RPMI7951 (cell line): ENCODE results near the gene CYFIP1. TPM values are rescaled to one million over a fixed set of nuclear protein-coding genes. Genes with fewer than 3 reads are reported as not detected.
"Not testable (repeated sequence)": the region's sequence is repeated elsewhere in the genome, so short reads cannot be mapped to it uniquely, and the experiment has no call there.

ENCODE experiments used
- DNase-seq: peaks from one replicate; pipeline ENCODE4 v3.0.0-alpha.2; 2012; ENCODE audit warnings: low read depth
- total RNA-seq: library from RNA; depleted of rRNA; stranded (reverse); fragments of >200 nt; shearing (Covaris generic); gene quantifications from 2 replicates; pipeline ENCODE4 v1.2.3, GENCODE V29; 2014; rRNA removed

Gene CYFIP1
- total RNA-seq = 89.6 and 91.8 TPM in 2 replicates

- peak; percentile 88 for DNase-seq
These were observed at the start of gene CYFIP1 for GRCh38 chr15:22980189-22981050. Gene CYFIP1, minus strand, starts transcription at chr15:22980368. Its CDS starts 33,083 bp downstream, at chr15:22947285.

GRCh38 chr15:23026218-23026617 is 46.0 kb upstream of the CYFIP1 start:
- no peak for DNase-seq

DNA sequence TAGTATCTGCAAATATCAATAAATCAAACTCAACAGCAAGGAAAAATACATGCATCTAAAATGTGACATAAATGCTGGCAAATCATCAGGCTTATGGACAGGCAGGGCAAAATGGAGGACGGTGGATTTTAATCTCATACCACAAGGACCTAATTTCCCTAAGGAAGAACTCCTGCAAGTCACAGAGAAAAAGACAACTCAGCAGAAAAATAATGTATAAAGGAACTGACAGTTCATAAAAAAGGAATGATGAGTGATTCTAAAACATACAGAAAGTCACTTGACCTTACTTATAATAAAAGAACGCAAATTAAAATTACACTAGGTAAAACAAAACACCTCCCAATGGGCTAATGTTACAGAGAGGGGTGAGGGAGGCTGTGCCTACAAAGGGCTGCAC is 42.0 kb upstream of the CYFIP1 start:
- DNase-seq = no peak

DNA sequence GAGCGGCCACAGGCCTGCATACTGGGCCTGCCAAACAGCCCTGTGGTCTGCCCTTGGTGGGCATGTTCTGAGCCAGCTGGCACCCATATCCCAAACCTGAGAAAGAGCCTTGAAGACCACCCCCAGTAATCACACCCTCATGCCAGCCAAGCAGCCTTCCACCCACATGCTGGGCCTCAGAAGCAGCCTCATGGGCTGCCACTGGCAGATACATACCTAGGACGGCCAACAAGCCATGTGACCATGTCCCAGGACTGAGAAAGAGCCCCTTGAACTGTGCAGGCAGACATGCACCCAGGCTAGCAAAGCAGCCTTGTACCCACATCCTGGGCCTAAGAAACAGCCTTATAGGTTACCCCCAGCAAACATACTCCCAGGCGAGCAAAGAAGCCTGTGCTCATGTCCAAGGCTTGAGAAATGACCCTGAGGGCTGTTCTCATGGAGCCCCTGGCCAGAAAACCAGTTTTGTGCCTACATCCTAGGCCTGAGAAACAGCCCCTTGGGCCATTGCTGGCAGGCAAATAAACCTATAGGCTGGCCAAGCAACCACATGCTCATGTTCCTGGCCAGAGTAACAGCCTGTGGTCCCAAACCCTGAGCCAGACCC is 34.3 kb upstream of the CYFIP1 start:
- DNase-seq = no peak

GRCh38 chr15:23013681-23014080 is 33.5 kb upstream of the CYFIP1 start:
- no peak for DNase-seq

GRCh38 chr15:23012616-23013015 is 32.4 kb upstream of the CYFIP1 start:
- not testable (repeated sequence) for DNase-seq

GRCh38 chr15:23003736-23004135 is 23.6 kb upstream of the CYFIP1 start:
- DNase-seq = no peak

GRCh38 chr15:23002920-23003319 is 22.8 kb upstream of the CYFIP1 start:
- DNase-seq = no peak

DNA sequence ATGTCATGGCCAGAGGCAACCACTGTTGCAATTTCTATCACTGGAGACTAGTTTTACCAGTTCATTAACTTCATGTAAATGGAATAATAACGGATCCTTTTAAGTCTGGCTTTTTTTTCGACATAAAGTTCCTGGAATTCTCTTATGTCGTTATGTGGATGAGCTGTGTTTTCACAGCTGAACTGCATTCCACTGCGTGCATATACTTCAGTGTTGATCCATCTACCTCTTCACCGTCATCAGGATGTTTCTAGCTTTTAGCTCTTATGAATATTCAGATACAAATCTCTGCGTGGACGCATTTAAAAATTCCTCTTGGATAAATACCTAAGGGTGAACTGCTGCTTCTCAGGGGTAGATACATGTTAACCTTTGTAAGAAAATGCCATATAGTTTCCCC is 15.6 kb upstream of the CYFIP1 start:
- DNase-seq = no peak

DNA sequence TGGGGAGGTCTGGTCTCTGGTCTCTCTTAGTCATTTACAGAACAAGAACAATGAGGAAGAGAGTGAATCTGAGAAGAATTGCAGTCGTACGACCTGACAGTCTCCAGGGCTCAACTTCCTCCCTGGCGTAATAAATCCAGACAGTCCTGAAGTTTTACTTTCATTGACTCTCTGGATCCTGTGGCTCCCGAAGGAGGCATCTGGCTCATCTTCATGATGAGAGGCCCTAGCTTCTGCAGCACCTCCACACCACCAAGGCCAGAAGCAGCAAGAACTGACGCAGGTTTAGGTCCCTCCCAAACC is 11.8 kb upstream of the CYFIP1 start:
- DNase-seq = no peak

DNA sequence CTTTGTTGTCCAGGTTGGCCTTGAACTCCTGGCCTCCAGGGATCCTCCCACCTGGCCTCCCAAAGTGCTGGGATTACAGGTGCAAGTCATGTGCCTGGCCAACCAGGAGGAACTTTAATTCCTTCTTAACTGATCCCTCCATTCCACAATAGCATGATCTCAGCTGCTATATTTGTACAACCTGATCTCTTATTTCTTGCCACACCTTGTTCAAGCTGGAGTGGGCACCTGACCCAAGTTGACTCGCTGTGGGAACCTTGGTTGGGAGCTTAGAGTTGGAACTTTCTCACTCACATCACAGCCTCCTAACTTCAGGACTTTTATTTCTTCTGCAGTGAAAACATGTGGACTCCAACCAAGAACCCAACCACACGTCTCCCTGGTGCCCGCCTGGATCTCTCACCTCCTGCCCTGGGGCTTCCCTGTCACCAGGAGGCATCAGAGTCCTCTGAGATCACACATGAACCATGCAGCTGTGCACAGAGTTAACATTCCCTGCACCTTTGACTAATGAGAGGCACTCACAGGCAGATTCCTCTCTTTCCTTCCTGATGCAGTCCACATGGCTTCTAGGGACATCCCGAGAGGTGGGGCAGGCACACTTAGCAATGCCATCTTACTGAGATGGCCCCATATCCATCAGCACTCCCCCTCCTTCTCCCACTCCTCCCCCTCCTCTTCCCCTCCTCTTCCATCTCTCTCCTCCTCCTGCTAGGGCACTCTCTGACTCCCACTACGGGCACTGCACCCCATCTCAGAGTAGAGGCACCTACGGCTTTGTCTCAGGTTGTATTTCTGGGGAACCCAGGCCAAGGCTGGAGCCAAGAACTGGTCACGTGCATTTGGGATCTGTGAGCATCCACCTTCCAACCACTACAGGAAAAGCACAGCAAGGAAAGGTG is 9.7 kb upstream of the CYFIP1 start:
- DNase-seq = peak; percentile 41

DNA sequence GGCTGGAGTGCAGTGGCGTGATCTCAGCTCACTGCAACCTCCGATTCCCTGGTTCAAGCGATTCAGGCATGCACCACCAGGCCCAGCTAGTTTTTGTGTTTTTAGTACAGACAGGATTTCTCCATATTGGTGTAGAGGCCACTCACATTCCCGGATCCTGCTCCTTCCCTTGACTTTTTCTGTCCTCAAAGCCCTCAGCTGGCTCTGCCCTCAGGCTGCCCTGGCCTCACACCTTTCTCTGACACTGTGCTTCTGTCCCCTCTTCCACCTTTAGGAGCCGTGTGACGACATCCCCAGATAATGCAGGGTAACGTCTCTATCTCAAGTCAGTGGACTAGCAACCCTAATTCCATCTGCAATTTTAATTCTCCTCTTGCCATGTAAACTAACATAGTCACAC is 8.6 kb upstream of the CYFIP1 start:
- DNase-seq = no peak

DNA sequence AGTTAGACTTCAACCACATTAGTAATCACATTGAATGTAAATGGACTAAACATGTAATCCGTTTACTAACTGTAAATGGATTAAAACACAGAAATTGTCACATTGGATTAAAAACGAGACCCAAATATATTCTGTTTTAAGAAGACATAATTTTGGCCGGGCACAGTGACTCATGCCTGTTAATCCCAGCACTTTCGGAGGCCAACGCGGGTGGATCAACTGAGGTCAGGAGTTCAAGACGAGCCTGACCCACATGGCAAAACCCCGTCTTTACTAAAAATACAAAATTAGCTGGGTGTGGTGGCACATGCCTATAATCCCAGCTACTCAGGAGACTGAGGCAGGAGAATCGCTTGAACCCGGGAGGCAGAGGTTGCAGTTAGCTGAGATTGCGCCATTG is 1.8 kb upstream of the CYFIP1 start:
- not testable (repeated sequence) for DNase-seq

GRCh38 chr15:22981051-22981840 is 1.1 kb upstream of the CYFIP1 start:
- no peak for DNase-seq

DNA sequence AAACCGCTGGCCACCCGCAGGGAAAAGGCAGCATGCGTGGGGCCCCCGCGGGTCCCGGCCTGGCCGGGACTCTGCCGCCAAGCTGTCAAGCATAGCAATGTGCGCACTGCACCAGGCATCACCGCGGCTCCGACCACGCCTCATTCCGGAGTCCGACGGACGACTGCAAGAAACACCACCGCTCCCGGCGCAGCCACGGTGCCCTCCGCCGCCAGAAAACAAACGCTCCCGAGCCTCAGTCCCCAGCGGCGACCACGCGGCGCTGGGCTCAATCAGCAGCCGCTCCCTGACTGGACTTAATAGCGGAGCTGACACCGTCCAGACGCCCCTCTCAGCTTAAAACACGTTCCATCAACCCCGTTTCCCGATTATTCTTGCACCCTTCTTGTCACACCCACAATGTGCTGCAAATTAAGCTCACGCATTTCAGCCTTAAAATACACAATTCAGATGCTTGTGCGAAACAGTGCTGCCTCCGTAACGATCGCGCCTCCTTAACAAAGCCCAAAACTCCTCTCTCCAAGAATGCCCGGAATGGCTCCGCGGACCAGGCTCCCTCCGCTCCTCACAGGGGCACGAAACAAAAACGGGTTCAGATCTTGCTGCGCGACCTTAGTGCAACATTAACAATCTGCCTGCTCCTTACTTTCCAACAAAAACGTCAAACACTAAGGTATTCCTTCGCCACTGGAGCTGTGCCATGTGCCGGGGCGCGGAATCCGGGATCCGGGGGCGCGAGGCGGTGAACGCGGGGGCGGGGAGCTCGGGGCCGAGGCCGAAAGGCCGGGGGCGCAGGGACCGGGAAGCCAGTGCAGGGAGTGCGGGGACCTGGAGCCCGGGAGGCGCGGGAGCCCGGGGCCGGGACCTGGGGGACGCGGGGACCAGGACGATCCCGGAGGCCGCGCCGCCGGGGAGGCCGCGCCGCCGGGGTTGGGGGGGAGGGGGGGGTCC is 655 bp downstream of the CYFIP1 start:
- DNase-seq = peak; percentile 61

- no peak for DNase-seq
These were observed 1.4 kb downstream of the CYFIP1 start for GRCh38 chr15:22978691-22979237.

DNA sequence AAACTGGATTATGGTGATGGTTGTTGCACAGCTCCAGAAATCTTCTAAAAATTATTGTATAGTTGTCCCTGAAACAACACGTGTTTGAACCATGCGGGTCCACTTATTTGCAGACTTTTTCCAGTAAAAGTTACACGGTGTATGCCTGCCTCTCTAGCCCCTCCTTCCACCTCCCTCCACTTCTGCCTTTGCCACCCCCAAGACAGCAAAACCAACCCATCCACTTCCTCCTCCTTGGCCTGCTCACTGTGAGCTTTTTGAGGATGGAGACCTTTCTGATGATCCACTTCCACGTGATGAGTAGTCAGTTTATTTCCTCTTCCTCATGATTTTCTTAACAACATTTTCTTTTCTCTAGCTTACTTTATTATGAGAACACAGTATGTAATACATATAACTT is 5.4 kb downstream of the CYFIP1 start:
- DNase-seq = no peak

DNA sequence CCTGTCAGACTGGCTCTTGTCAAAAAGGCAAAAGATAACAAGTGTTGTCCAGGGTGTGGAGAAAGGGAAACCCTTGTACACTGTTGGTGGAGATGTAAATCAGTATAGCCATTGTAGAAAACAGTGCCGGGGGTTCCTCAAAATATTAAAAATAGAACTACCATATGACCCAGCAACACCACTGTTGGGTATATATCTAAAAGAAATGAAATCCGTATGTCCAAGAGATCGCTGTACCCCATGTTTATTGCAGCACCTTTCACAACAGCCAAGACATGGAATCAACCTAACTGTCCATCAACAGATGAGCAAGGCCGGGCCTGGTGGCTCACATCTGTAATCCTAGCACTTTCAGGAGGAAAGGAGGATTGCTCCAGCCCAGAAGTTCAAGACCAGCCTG is 6.2 kb downstream of the CYFIP1 start:
- DNase-seq = no peak

GRCh38 chr15:22973286-22973685 is 6.9 kb downstream of the CYFIP1 start:
- no peak for DNase-seq

DNA sequence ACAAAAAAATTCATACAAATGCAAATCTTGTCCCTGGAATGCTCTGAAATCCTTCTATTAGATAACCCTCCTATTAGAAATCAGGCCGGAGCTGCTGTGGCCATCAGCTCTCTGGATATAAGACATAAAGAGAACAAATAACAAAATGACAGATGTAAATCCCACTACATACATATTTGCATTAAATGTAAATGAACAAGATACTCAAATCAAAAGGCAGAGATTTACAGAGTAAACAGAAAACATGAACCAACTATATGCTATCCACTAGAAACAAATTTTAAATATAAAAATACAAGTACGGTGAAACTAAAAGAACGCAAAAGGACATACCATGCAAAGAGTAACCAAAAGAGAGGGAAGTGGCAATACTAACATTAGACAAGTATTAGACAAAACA is 10.7 kb downstream of the CYFIP1 start:
- no peak for DNase-seq
